OCI-LY1 (cell line): ENCODE data around the gene CELSR2.

Source experiments
- H2AFZ ChIP-seq: fragments of 200-600 bp; sonication (generic), shearing (Covaris generic); 2 replicates; pipeline ENCODE4 v1.6.0; 2014; ENCODE audit warnings: antibody characterized with exemption, mild to moderate bottlenecking, low read length
- H3F3A ChIP-seq: fragments of 200-600 bp; sonication (generic), shearing (Covaris generic); 2 replicates; pipeline ENCODE4 v1.6.0; 2014; ENCODE audit warnings: mild to moderate bottlenecking, antibody characterized with exemption, low read length, moderate library complexity; ENCODE audit not compliant: insufficient read depth
- H3K27ac ChIP-seq: fragments of 200-600 bp; sonication (generic); 2 replicates; pipeline ENCODE4 v1.5.1; 2014; ENCODE audit warnings: low read length, mixed run types, mild to moderate bottlenecking, low read depth; ENCODE audit not compliant: poor library complexity, severe bottlenecking
- H3K27me3 ChIP-seq: fragments of 200-600 bp; sonication (generic); 2 replicates; pipeline ENCODE4 v1.6.0; 2014; ENCODE audit warnings: antibody characterized with exemption, mild to moderate bottlenecking, low read length, moderate library complexity; ENCODE audit not compliant: insufficient read depth
- H3K36me3 ChIP-seq: fragments of 200-600 bp; sonication (generic); 2 replicates; pipeline ENCODE4 v1.6.1; 2014; ENCODE audit warnings: mild to moderate bottlenecking, antibody characterized with exemption, low read length, moderate library complexity, mixed read lengths; ENCODE audit not compliant: insufficient read depth
- H3K4me1 ChIP-seq: fragments of 200-600 bp; sonication (generic); 2 replicates; pipeline ENCODE4 v1.5.1; 2014; ENCODE audit warnings: mild to moderate bottlenecking, low read length, moderate library complexity; ENCODE audit not compliant: insufficient read depth, severe bottlenecking
- H3K4me2 ChIP-seq: fragments of 200-600 bp; sonication (generic), shearing (Covaris generic); 2 replicates; pipeline ENCODE4 v1.6.1; 2014; ENCODE audit warnings: low read length
- H3K4me3 ChIP-seq: fragments of 200-600 bp; sonication (generic); 2 replicates; pipeline ENCODE4 v1.5.1; 2014; ENCODE audit warnings: low read length, low read depth, mild to moderate bottlenecking, mixed read lengths; ENCODE audit not compliant: poor library complexity, severe bottlenecking
- H3K79me2 ChIP-seq: fragments of 200-600 bp; shearing (Covaris generic); 2 replicates; pipeline ENCODE4 v1.6.1; 2016; ENCODE audit warnings: mixed run types, low read length, mixed read lengths; ENCODE audit not compliant: insufficient read depth
- H3K9ac ChIP-seq: fragments of 200-600 bp; sonication (generic), shearing (Covaris generic); 2 replicates; pipeline ENCODE4 v1.6.1; 2014; ENCODE audit warnings: mild to moderate bottlenecking, low read length, mixed read lengths
- H3K9me2 ChIP-seq: fragments of 200-600 bp; sonication (generic), shearing (Covaris generic); 2 replicates; pipeline ENCODE4 v1.6.1; 2014; ENCODE audit warnings: low read depth, mild to moderate bottlenecking, low read length, mixed read lengths
- H3K9me3 ChIP-seq: fragments of 200-600 bp; shearing (Covaris generic); 2 replicates; pipeline ENCODE4 v1.6.1; 2014; ENCODE audit warnings: low read length, mixed read lengths
- H4K20me1 ChIP-seq: fragments of 200-600 bp; sonication (generic), shearing (Covaris generic); 2 replicates; pipeline ENCODE4 v1.6.0; 2016; ENCODE audit warnings: mild to moderate bottlenecking, low read length; ENCODE audit not compliant: insufficient read depth
- CTCF ChIP-seq: fragments of 200-600 bp; sonication (generic), shearing (Covaris generic); IDR thresholded peaks from 2 replicates; pipeline ENCODE4 v1.5.1; 2017; ENCODE audit warnings: mild to moderate bottlenecking, antibody characterized with exemption, low read length, moderate library complexity, mixed read lengths
- EZH2 ChIP-seq: fragments of 200-600 bp; sonication (generic), shearing (Covaris generic); IDR thresholded peaks from 2 replicates; pipeline ENCODE4 v1.8.0; 2017; ENCODE audit warnings: borderline replicate concordance, mixed run types, mild to moderate bottlenecking, antibody characterized with exemption, low read length, moderate library complexity, mixed read lengths

The CELSR2 gene

GRCh38 chr1:109280862-109281261 lies 31.5 kb downstream of the CELSR2 start:
- H3K27ac ChIP-seq = no peak overlapping the region
- no peak overlapping the region for H3K4me3 ChIP-seq
- no peaks in the 10 kb centered on the region; the same call in 1 of the 2 replicates for H3F3A ChIP-seq
- no peaks in the 10 kb centered on the region; the same call in 1 of the 2 replicates for H3K36me3 ChIP-seq
- H2AFZ ChIP-seq = no peak overlapping the region
- no peaks in the 10 kb centered on the region for H3K27me3 ChIP-seq
- H3K9ac ChIP-seq = no peak overlapping the region
- no peaks in the 10 kb centered on the region for H3K79me2 ChIP-seq
- H3K9me3 ChIP-seq = no peaks in the 10 kb centered on the region
- H3K4me1 ChIP-seq = peaks cover 23% of the 10 kb centered on the region
- no peaks in the 10 kb centered on the region for H3K9me2 ChIP-seq
- no peak overlapping the region for H3K4me2 ChIP-seq
- TF ChIP-seq CTCF (no peak), EZH2 (no peak)
- no peaks in the 10 kb centered on the region for H4K20me1 ChIP-seq

GRCh38 chr1:109281680-109282496 lies 32.5 kb downstream of the CELSR2 start:
- Histone ChIP-seq H2AFZ (no peak overlapping the region), H3K4me3 (peak overlapping the region; percentile 80), H3K36me3 (no peaks in the 10 kb centered on the region; the same call in 1 of the 2 replicates), H3K9me2 (no peaks in the 10 kb centered on the region), H3K79me2 (no peaks in the 10 kb centered on the region), H3K9ac (peak overlapping the region; percentile 70), H3F3A (no peaks in the 10 kb centered on the region; the same call in 1 of the 2 replicates), H3K27ac (no peak overlapping the region), H3K4me1 (peaks cover 23% of the 10 kb centered on the region), H3K9me3 (no peaks in the 10 kb centered on the region), H4K20me1 (no peaks in the 10 kb centered on the region), H3K4me2 (peak overlapping the region; percentile 75), H3K27me3 (no peaks in the 10 kb centered on the region)
- TF ChIP-seq EZH2 (no peak), CTCF (no peak)

GRCh38 chr1:109282497-109282951 lies 33.2 kb downstream of the CELSR2 start:
- H3K27ac ChIP-seq = no peak overlapping the region
- H3F3A ChIP-seq = no peaks in the 10 kb centered on the region; the same call in 1 of the 2 replicates
- H3K4me3 ChIP-seq = peak overlapping the region; percentile 80
- peak overlapping the region; percentile 70 for H3K9ac ChIP-seq
- no peaks in the 10 kb centered on the region for H3K9me3 ChIP-seq
- H2AFZ ChIP-seq = no peak overlapping the region
- H3K4me2 ChIP-seq = peak overlapping the region; percentile 75
- TF ChIP-seq CTCF (no peak), EZH2 (no peak)
- no peaks in the 10 kb centered on the region for H3K27me3 ChIP-seq
- H4K20me1 ChIP-seq = no peaks in the 10 kb centered on the region
- no peaks in the 10 kb centered on the region for H3K9me2 ChIP-seq
- H3K4me1 ChIP-seq = peaks cover 23% of the 10 kb centered on the region
- H3K36me3 ChIP-seq = no peaks in the 10 kb centered on the region; the same call in 1 of the 2 replicates
- H3K79me2 ChIP-seq = no peaks in the 10 kb centered on the region
